ENCODE results near the gene C3orf38.

GRCh38 chr3:88180398-88180999 is 30.7 kb downstream of the C3orf38 start:
- TF ChIP-seq POLR2A (IDR thresholded peaks at IDR 0.05; ENCODE audit: low read depth, low read length): no peak
- no peak for TF ChIP-seq POLR2AphosphoS5 (IDR thresholded peaks at IDR 0.05; ENCODE audit: low read depth, low read length)
- TF ChIP-seq SPI1 (IDR thresholded peaks at IDR 0.05; ENCODE audit: low read depth, low read length): no peak
- TF ChIP-seq TAF1 (IDR thresholded peaks at IDR 0.05; ENCODE audit: low read depth, low read length): no peak
- no peak for TF ChIP-seq PAX5 (IDR thresholded peaks at IDR 0.05; ENCODE audit: insufficient read depth, low read length, severe bottlenecking)
- TF ChIP-seq POU2F2 (IDR thresholded peaks at IDR 0.05; ENCODE audit: low read depth, low read length): no peak

Measured in GM12891 (cell line).